OCI-LY3 (cell line): ENCODE results near the gene DNAJA4.

ENCODE experiments used
- H2AFZ ChIP-seq: fragments of 200-600, 300-600 bp; shearing (Covaris generic); 2 replicates; pipeline ENCODE4 v1.6.0; 2014; ENCODE audit warnings: antibody characterized with exemption, low read depth, low read length
- H3K27ac ChIP-seq: fragments of 200-600, 300-600 bp; sonication (generic); 2 replicates; pipeline ENCODE4 v1.5.1; 2014; ENCODE audit warnings: mild to moderate bottlenecking, low read length, moderate library complexity, mixed read lengths
- H3K27me3 ChIP-seq: fragments of 200-600, 300-600 bp; sonication (generic); 2 replicates; pipeline ENCODE4 v1.6.1; 2014; ENCODE audit warnings: low read depth, low read length, mixed read lengths
- H3K36me3 ChIP-seq: fragments of 200-600, 300-600 bp; sonication (generic); replicated peaks from 2 replicates; pipeline ENCODE3; 2014; ENCODE audit warnings: low read depth, low read length, mixed read lengths
- H3K4me1 ChIP-seq: fragments of 300-600, 200-600 bp; sonication (generic); 2 replicates; pipeline ENCODE4 v1.6.1; 2014; ENCODE audit warnings: low read length, mixed read lengths
- H3K4me2 ChIP-seq: fragments of 200-600, 300-600 bp; sonication (generic); 2 replicates; pipeline ENCODE4 v1.6.1; 2014; ENCODE audit warnings: low read length, mixed read lengths
- H3K4me3 ChIP-seq: fragments of 300-600, 200-600 bp; sonication (generic); 2 replicates; pipeline ENCODE4 v1.5.1; 2014; ENCODE audit warnings: antibody characterized with exemption, mild to moderate bottlenecking, low read length, moderate library complexity
- H3K79me2 ChIP-seq: fragments of 300-600, 200-600 bp; shearing (Covaris generic); 2 replicates; pipeline ENCODE4 v1.6.1; 2014; ENCODE audit warnings: mild to moderate bottlenecking, low read length, mixed read lengths
- H3K9ac ChIP-seq: fragments of 300-600, 200-600 bp; shearing (Covaris generic); 2 replicates; pipeline ENCODE4 v1.6.0; 2014; ENCODE audit warnings: mild to moderate bottlenecking, low read length, moderate library complexity
- H3K9me3 ChIP-seq: fragments of 200-600, 300-600 bp; shearing (Covaris generic); 2 replicates; pipeline ENCODE4 v1.6.1; 2014; ENCODE audit warnings: low read length, mixed read lengths; ENCODE audit not compliant: insufficient read depth
- H4K20me1 ChIP-seq: fragments of 200-600, 300-600 bp; sonication (generic); 2 replicates; pipeline ENCODE4 v1.6.1; 2016; ENCODE audit warnings: low read length, mixed read lengths; ENCODE audit not compliant: insufficient read depth
- EZH2phosphoT487 ChIP-seq: fragments of 200-600 bp; shearing (Covaris generic); IDR thresholded peaks from 2 replicates; pipeline ENCODE4 v1.6.1; 2018; ENCODE audit warnings: antibody characterized with exemption, mixed run types, low read depth
- TF ChIP-seq, protein P1 (sequence below): fragments of 200-600, 300-600 bp; sonication (generic); IDR thresholded peaks from 2 replicates; pipeline ENCODE4 v1.5.1; 2014; ENCODE audit warnings: antibody characterized with exemption, low read length, low read depth

The DNAJA4 gene

DNA sequence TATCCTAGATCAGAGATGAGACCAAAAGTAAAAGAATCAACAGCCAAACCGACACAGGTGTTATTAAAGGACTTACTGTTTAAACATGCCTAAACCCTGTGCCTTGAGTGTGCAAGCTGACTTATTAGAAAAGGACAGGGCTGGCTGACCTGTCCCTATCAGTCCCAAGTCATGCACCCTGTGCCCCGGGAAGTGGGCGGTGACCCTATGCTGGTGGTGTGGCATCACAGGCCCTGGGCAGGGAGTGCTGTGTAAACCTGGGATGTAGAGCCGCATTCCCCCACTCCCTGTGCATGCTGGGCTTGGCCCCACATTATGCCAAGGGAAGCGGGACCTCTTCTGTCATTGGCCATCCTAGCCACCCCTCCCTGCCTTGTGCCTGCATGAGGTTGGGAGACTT, 10.6 kb downstream of the DNAJA4 start:
- Histone ChIP-seq H4K20me1 (no peaks in the 10 kb centered on the region), H3K27ac (no peak overlapping the region), H3K4me1 (no peaks in the 10 kb centered on the region), H3K27me3 (0 out of 2 replicates have a peak, but pooled peaks cover 3% of the 10 kb centered on the region), H3K4me2 (no peak overlapping the region), H3K4me3 (no peak overlapping the region), H2AFZ (no peak overlapping the region), H3K36me3 (no peaks in the 10 kb centered on the region), H3K9me3 (no peaks in the 10 kb centered on the region), H3K9ac (no peak overlapping the region), H3K79me2 (no peaks in the 10 kb centered on the region)
- no peak for TF ChIP-seq EZH2phosphoT487
- TF ChIP-seq, protein P1, sequence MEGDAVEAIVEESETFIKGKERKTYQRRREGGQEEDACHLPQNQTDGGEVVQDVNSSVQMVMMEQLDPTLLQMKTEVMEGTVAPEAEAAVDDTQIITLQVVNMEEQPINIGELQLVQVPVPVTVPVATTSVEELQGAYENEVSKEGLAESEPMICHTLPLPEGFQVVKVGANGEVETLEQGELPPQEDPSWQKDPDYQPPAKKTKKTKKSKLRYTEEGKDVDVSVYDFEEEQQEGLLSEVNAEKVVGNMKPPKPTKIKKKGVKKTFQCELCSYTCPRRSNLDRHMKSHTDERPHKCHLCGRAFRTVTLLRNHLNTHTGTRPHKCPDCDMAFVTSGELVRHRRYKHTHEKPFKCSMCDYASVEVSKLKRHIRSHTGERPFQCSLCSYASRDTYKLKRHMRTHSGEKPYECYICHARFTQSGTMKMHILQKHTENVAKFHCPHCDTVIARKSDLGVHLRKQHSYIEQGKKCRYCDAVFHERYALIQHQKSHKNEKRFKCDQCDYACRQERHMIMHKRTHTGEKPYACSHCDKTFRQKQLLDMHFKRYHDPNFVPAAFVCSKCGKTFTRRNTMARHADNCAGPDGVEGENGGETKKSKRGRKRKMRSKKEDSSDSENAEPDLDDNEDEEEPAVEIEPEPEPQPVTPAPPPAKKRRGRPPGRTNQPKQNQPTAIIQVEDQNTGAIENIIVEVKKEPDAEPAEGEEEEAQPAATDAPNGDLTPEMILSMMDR, result no peak

DNA sequence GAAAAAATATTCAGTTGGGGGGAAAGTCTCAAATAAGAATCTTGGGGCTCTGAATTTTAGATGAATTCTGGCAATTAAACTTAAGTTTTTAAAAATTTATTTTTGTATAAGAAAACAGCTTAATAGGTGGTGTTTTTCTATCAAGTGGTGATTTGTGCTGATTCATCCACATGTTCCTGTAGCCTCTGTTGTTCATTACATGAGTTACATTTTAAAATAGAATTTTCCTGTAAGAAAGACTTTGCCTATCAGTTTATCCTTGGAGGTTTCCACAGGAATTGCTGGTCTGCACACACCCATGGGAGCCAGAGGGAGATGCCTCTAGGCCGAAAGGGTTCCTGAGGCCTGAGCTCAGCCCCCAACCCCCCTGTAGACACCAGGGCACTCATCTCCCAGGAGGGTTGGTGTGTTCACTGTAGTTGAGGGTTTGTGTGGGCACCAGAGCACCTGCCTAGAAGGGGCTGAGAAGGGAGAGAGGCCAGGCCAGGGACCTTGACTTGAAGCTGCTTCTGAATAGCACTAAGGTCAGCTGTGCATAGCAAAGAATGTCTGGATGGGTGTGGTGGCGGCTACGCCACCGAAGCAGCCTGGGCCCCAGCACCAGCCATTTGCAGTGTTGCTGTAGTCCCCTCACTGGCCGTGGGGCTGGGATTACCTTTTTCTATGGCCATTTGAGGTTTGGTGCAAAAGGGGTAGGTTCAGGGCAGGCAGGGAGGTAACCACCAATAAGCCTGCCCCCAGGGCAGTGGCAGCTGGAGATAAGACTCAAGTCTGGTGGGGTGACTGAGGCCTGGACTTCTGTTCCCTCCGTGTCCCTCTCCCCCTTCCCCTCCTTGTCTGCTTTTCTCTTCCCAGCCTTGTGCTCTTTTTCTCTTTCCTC, 11.9 kb downstream of the DNAJA4 start:
- Histone ChIP-seq H3K4me3 (no peak overlapping the region), H3K9me3 (no peaks in the 10 kb centered on the region), H3K79me2 (no peaks in the 10 kb centered on the region), H4K20me1 (no peaks in the 10 kb centered on the region), H2AFZ (no peak overlapping the region), H3K4me1 (no peaks in the 10 kb centered on the region), H3K36me3 (peaks cover 4% of the 10 kb centered on the region), H3K27ac (no peak overlapping the region), H3K4me2 (no peak overlapping the region), H3K9ac (no peak overlapping the region), H3K27me3 (no peaks in the 10 kb centered on the region)
- TF ChIP-seq EZH2phosphoT487, result no peak
- TF ChIP-seq, protein P1, result no peak

DNA sequence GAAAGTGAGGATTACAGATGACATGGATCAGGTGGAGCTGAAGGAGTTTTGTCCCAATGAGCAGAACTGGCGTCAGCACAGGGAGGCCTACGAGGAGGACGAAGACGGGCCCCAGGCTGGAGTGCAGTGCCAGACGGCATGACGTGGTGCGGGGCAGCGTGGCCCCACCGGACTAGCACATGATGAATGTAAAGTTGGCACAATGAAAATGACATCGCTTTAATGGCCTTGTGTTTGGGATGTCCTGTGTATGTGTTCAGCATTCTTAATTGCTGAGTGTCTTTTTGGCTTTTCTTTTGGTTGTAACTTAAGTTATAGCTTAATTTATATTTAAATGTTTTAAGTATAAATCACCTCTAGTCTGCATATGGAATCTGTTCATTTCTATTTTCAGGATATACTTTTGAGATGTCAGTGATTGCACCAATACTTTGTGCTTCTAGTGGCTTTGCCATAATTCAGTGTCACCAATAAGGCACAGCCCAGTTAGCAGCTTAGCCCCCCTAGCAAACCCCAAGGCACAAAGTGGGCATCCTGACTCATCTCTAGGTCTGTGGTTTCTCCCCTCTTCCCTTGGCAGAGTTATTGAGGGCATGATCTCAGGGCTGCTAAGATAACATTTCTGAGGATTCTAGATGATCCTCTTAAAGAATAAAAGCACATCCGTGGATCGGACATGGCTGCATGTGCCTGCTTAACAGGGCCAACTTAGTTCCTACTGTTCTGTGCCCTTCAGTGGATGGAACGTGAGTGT, 16.1 kb downstream of the DNAJA4 start:
- H3K4me2 ChIP-seq, result no peak overlapping the region

DNA sequence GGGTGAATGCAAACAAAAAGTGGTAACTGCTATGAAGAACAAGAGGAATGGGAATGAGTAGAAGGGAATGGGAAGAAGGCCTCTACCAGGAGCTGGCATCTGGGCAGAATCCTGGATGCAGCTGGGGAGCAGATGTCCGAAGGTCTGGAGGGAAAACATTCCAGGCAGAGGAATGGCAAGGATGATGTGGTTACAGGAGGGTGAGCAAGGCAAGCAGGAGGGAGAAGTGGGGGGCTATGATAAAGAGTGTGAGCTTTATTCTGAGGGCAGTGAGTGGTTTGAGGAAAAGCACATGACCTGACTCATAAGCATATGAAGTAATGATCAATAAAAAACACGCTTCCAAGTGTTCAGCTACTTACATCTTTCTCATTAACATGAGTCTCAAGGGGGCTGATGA, 18.0 kb downstream of the DNAJA4 start:
- H3K27me3 ChIP-seq, result no peaks in the 10 kb centered on the region
- no peak overlapping the region for H3K4me2 ChIP-seq
- no peak overlapping the region for H3K9ac ChIP-seq
- no peaks in the 10 kb centered on the region for H4K20me1 ChIP-seq
- TF ChIP-seq EZH2phosphoT487, result no peak
- TF ChIP-seq, protein P1, result no peak
- H3K4me3 ChIP-seq, result no peak overlapping the region
- no peak overlapping the region for H2AFZ ChIP-seq
- no peaks in the 10 kb centered on the region for H3K79me2 ChIP-seq
- no peaks in the 10 kb centered on the region for H3K9me3 ChIP-seq
- no peaks in the 10 kb centered on the region for H3K4me1 ChIP-seq
- no peak overlapping the region for H3K27ac ChIP-seq
- H3K36me3 ChIP-seq, result peaks cover 28% of the 10 kb centered on the region

More for the DNA sequence above, 16.1 kb downstream of the DNAJA4 start:
- Histone ChIP-seq H3K4me1 (no peaks in the 10 kb centered on the region), H3K79me2 (no peaks in the 10 kb centered on the region), H3K9me3 (no peaks in the 10 kb centered on the region), H3K4me3 (no peak overlapping the region), H3K27me3 (no peaks in the 10 kb centered on the region), H2AFZ (no peak overlapping the region), H3K36me3 (peaks cover 17% of the 10 kb centered on the region), H3K9ac (no peak overlapping the region), H3K27ac (no peak overlapping the region), H4K20me1 (no peaks in the 10 kb centered on the region)
- TF ChIP-seq, protein P1, result no peak
- no peak for TF ChIP-seq EZH2phosphoT487
